Prostate gland (tissue), 2 donors: Measurements from ENCODE around the gene C1orf105. TPM values are rescaled to one million over a fixed set of nuclear protein-coding genes. Genes with fewer than 3 reads are reported as not detected.

Source experiments
- DNase-seq: peaks from one replicate; pipeline ENCODE4 v3.0.0-alpha.2; 2019; ENCODE audit warnings: low spot score
- H3K27ac ChIP-seq, 2 donors: fragments of 200-600 bp; sonication (generic); 2 replicates each; pipeline ENCODE4 v1.5.1; 2017 to 2019
- H3K27me3 ChIP-seq: fragments of 200-600 bp; sonication (generic); replicated peaks from 2 replicates; pipeline ENCODE4 v1.5.1; 2019; ENCODE audit not compliant: insufficient read depth
- H3K36me3 ChIP-seq, 2 donors: fragments of 200-600 bp; sonication (generic); 1 replicate in 1 of 2; 2 replicates in 1 of 2; pipeline versions ENCODE4 v1.5.1 to v1.8.1; 2017 to 2019
- H3K4me1 ChIP-seq: fragments of 200-600 bp; sonication (generic); replicated peaks from 2 replicates; pipeline ENCODE4 v1.5.1; 2019
- H3K4me3 ChIP-seq, 2 donors: fragments of 200-600 bp; sonication (generic); 2 replicates each; pipeline ENCODE4 v1.5.1; 2017 to 2019
- H3K9me3 ChIP-seq: fragments of 200-600 bp; sonication (generic); 2 replicates; pipeline ENCODE4 v1.5.1; 2017
- CTCF ChIP-seq, 4 experiments: fragments of 200-600 bp in 2 of 4; fragments of 450-650 bp in 2 of 4; sonication (generic) in 2 of 4; IDR thresholded peaks; 1 replicate in 3 of 4; 2 replicates in 1 of 4; pipeline ENCODE4 v1.5.1; 2016 to 2019; ENCODE audit warnings: antibody characterized with exemption in 4 of 4, mild to moderate bottlenecking in 2 of 4, moderate library complexity in 2 of 4
- POLR2A ChIP-seq: fragments of 450-650 bp; IDR thresholded peaks from one replicate; pipeline ENCODE4 v1.6.1; 2016; ENCODE audit warnings: antibody characterized with exemption, mild to moderate bottlenecking
- POLR2AphosphoS5 ChIP-seq: sonication (generic); formaldehyde crosslinking; IDR thresholded peaks from one replicate; pipeline ENCODE4 v1.6.1; 2017; ENCODE audit warnings: antibody characterized with exemption
- WGBS: methylation state at CpG from one replicate; pipeline ENCODE4 v1.1.5; 2018; 5-methylcytosine and 5-hydroxymethylcytosine counted together
- intact Hi-C: fragments of 100-400 bp; cut with DNase I; formaldehyde crosslinking; loops from one replicate; pipeline ENCODE4 v1.14.2; 2022
- total RNA-seq, 2 donors: library from RNA; depleted of rRNA; stranded (reverse); fragments of >200 nt; gene quantifications; one replicate each; pipeline ENCODE4 v1.1.0, GENCODE V29; 2016

The C1orf105 gene
- total RNA-seq, 2 donors from 2014 or later, result 0.36 to 1.4 TPM

GRCh38 chr1:172517545-172517944 is 97.1 kb downstream of the C1orf105 start:
- 89% methylated on average over 4 of the region's 4 CpGs for WGBS
- no peak overlapping the region for H3K27ac ChIP-seq
- H3K4me1 ChIP-seq, result no peaks in the 10 kb centered on the region
- TF ChIP-seq POLR2A, result no peak
- no peak for TF ChIP-seq CTCF (IDR thresholded peaks at IDR 0.05)
- TF ChIP-seq POLR2AphosphoS5, result no peak
- H3K9me3 ChIP-seq, result no peaks in the 10 kb centered on the region
- no peaks in the 10 kb centered on the region for H3K27me3 ChIP-seq
- intact Hi-C loops, result no loop called here
- no peak for DNase-seq
- no peaks in the 10 kb centered on the region for H3K36me3 ChIP-seq
- H3K4me3 ChIP-seq, result no peak overlapping the region

Other genes starting within 250 kb of the C1orf105 start
- 10 to 100 TPM; 24.1 to 34.1 TPM for gene PIGC, start 23.4 kb downstream of the C1orf105 start, total RNA-seq
- 10 to 100 TPM; 39.5 to 84.9 TPM for gene SUCO, start 112.5 kb downstream of the C1orf105 start, total RNA-seq
- not detected for gene FASLG, start 238.4 kb downstream of the C1orf105 start, total RNA-seq